HG03135 (cell line): Measurements from ENCODE around the gene TMEM9B.

Experiments
- ATAC-seq: cut with Tn5 transposase; IDR thresholded peaks from one replicate; pipeline ENCODE4 v1.9.1; 2021; ENCODE audit warnings: mild to moderate bottlenecking, moderate library complexity; ENCODE audit not compliant: unreplicated experiment

TMEM9B gene

GRCh38 chr11:8932564-8933180 is 31.6 kb downstream of the TMEM9B start, which contains the start of gene C11orf16:
C11orf16 (minus strand) TSS chr11:8932947; CDS start chr11:8932308, 639 bp downstream.
- ATAC-seq, result no peak

DNA sequence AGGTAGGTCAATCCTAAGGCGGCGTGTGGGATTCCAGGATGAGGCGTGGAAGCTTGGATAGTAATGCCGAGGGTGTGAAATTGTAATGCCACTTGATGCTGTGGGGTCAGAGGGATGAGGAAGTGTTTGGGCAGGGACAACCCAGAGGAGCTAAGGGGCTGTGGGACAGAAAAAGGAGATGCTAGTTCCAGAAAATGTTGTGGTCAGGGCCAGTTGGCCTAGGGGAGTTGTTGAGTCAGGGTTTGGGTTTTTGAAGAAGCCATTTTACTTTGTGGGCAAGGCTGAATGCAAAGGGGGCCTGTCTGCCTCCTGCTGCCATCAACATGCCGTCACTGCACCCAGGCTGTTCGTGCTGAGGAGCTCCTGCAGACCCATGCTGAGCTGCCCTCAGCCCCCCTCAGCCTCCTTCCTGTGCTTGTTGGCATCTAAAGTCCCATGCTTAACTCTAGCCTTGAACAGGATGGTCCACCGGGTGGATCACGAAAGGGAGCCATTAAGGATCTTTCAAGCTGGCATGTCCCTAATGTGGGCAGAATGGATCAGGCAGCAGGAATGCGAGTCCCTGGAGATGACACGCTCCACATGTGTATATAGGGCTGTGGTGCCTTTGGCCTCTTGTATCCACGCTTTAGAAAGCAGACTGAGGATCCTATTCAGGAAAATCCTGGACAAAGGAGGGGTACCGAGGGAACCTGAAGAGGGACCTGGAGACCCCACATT is 33.6 kb downstream of the TMEM9B start:
- no peak for ATAC-seq

DNA sequence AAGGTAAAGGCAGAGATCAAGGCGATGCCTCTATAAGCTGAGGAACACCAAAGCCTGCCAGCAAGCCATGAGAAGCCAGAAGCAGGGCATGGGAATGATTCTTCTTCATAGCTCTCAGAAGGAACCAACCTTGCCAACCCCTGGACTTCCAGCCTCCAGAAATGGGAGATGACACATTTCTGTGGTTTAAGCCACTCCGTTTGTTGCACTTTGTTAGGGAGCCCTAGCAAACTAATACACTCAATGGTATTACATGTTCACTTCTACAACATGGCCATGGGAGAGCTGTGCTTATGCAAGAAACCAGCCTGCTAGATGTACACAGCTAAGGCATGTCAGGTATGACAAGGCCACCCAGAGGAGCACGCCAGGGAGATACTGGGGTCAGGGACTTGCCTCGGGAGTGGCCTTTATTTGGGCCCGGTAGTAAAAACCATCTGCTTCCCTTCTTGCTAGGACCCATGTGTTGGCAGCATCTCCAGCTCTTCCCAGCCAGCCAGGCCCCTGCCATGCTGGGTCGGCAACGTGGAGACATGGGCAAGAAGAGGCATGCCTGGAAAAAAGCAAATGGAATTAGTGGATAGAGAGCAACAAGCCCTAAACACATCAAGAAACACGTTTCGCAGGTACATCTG is 35.1 kb downstream of the TMEM9B start:
- no peak for ATAC-seq

DNA sequence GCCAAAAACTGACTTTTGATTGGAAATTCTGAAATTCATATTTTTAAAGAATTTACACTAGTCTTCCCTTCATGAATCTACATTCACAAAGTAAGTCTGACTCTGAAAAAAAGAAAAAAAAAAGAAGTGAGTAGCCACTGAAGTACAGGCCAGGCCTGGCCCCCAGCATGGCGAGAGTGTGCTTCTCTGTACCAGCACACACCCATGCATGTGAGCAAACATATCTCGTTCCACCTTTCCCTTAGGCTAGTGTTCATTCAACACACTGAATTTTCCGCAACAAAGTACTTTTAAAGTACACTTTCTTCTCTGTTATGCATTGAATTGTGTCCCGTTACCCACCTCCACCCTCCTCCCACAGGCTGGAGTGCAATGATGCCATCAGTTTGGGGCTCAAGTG is 36.0 kb downstream of the TMEM9B start:
- no peak for ATAC-seq

DNA sequence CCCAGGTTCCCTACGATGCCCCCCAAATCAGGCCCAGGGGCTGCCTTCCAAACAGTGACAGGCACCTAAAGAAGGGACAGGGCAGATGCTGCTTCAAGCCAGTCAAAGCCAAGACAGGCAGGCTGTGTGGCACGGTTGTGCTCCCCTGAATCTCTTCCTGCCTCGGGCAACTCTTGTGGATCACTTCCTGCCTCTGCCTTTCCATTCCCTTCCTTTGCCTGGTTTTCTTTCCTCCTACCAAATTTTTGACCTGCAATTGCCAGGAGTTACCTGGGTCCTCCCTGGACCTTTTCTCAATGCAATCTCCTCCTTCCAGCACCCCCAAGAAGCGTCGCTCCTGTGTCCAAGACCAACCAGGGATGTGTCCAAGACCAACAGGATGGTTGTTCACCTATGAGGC is 37.0 kb downstream of the TMEM9B start:
- no peak for ATAC-seq

DNA sequence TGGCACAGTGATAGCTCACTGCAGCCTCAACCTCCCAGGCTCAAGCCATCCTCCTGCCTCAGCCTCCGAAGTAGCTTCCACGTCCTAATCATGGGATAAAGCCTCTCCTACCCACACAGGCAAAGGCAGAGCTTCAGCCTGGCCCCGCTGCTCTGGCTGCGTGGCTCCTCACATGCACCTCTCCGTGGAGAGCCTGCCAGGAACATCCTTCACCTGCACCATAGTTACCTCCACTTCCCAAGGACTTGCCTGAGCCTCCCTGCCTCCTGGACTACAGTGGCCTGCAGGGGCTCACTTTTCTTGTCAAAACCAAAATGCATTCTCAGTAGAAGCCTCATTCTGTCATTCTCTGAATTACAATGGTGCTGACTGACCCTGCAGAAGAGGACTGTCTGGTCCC is 38.0 kb downstream of the TMEM9B start:
- no peak for ATAC-seq

GRCh38 chr11:8925711-8926110 is 38.5 kb downstream of the TMEM9B start:
- ATAC-seq, result no peak

DNA sequence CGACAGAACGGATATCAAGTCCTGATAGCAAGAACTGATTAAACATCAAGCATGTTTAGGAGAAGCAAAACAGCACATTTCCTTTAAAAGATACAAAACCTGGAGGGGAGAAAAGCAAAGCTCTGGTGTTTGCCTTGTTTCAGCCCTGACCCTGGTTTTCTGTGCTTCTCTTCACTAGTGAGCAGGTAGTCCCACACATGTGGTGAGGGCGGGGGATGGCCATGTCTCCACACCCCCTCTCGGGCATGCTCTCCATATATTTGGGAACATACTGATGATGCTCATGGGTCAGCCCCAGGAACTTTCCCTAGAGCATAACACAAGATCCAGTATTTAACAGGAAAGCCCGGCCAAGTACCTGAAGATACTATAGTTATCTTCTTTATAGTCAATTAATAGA is 41.6 kb downstream of the TMEM9B start:
- ATAC-seq, result no peak

- ATAC-seq, result no peak
Observed at GRCh38 chr11:8917157-8917825, 47.0 kb downstream of the TMEM9B start.

DNA sequence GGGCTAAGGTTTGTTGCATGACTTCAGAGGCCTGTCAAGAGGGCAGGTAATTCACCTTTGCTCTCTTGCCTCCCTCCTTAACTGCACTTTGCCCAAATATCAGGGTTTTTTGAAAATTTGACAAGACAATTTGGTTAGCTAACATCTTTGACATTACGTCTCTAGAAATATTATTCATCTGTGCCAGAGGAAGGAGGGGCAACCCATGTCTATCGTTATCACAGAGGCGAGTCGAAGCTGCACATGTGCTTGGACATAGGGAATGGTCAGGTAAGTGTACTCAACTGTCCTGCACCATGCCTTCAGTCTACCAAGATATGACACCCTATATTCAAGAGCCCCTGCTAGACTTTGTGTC is 49.6 kb downstream of the TMEM9B start:
- no peak for ATAC-seq

DNA sequence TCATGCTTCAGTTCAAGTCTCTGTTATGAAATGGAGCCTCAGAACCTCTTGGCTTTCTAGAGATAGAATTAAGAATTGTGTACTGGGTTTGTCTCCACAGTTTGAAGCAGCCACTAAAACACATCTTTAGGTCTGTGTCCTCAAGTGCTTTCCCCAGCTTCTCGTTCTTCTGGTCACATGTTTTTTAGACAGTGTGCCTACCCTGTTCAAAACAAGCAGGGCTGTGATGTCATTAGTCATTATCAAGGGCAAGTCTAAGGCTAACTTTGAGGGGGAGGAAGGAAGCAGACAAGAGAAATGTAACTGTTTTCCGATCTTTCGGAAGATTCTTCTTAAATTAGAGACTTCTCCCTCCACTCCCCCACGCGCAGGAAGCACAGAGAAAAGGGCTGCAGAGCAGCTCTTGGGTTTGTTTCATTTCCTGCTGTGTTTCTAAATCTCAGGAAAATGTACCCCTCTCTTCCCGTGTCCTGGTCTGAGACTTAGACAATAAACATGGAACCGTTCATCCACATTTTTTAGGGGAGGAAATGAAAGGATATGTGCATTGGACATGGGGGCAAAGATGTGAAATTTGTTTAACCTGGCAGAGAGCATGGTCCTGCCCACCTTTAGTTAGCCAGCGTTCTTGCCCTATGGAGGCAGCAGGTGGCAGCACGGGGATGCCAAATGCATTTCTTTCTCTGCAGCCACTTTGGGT is 50.1 kb downstream of the TMEM9B start:
- no peak for ATAC-seq

DNA sequence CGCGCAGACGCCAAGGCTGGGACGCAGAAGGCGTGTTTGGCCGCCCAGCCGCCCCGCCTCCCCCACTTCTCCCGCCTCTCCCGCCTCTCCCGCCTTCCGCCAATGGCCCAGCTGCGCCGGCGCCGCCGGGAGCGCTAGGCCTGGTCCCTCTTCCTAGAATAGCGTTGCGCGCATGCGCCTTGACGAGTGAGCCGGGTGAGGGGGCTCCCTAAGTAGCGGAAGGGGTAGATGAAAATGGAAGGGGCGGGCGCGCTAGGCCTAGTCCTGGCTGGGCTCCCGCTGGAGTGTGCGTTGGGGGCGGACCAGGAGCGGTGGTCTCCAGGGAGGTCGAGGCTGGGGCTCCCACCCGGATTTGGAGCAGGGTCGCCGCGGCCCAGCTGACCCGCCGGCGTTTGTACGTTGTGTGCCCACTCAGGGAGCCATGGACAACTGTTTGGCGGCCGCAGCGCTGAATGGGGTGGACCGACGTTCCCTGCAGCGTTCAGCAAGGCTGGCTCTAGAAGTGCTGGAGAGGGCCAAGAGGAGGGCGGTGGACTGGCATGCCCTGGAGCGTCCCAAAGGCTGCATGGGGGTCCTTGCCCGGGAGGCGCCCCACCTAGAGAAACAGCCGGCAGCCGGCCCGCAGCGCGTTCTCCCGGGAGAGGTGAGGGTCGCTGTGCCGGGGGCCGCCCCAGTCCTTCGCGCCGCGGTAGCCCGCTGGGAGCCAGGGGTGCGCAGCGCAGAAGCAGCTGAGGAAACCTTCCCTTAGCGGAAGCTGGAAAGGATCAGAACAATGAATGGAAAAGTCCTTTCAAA is 53.0 kb downstream of the TMEM9B start, which contains the start of gene AKIP1:
Gene AKIP1, plus strand, starts transcription at position 161 of the 795 bp plus-strand sequence. Its CDS starts 261 bp downstream, at position 422.
- ATAC-seq, result peak; percentile 78

- peak; percentile 3 for ATAC-seq
Observed at GRCh38 chr11:8910649-8911026, 53.6 kb downstream of the TMEM9B start.

DNA sequence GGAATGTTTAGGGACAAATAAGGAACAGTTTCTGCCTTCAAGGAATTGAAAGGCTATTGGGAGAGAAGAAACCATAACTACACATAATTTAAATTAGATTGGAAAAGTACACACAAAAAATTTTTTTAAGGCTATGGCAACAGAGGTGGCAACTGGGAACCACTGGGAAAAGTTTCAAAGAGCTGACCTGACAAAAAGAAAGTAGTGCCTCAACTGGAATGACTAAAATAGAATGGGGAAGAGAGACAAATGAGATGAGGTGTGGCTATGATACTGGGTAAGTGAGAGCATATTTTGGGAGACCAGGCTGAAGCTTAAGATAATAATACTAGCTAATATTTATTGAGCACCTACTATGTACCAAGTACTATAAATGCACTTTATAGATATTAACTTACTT is 56.1 kb downstream of the TMEM9B start:
- no peak for ATAC-seq

DNA sequence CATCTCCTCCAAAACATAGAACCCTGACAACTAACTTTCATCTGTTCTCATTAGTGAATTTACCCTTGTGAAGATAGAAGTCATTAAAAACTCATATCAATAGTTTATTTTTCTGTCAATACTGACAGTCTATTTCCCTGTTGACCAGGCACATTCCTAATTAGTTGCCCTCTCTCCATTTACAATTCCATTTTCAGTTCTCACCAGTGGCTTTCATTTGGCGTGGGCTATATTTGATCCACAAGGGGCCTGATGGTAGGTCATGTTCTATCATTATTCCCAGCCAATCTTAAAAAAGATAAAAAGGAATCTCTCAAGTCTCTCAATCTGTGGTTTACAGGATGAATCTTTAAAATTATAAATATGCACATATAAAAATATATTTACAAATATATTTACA is 57.1 kb downstream of the TMEM9B start:
- ATAC-seq, result no peak

DNA sequence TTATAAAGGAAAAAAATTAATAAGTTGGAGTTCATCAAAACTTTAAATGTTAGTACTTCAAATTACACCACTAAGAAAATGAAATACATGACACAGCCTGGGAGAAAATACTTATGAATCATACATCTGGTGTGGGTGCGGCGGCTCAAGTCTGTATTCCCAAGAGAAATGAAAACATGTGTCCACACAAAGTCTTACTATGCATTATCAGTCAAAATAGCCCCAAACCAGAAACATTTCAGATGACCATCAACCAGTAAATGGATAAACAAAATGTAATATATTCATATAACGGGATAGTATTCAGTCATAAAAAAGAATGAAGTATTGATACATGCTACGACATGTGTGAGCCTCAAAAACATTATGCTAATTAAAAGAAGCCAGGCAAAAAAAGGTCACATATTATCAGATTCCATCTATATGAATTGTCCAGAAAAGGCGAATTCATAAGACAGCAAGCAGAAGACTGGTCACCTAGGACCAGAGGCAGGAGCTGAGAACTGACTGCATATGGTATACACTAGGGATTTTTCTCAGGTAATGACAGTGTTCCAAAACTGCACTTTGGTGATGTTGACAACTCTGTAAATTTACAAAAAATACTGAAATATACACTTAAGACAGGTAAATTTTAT is 58.6 kb downstream of the TMEM9B start:
- ATAC-seq, result no peak

GRCh38 chr11:8899119-8899753 is 65.0 kb downstream of the TMEM9B start:
- ATAC-seq, result no peak
